WTC11 (cell line): Measurements from ENCODE around the gene ADAP1. TPM values are rescaled to one million over a fixed set of nuclear protein-coding genes. Genes with fewer than 3 reads are reported as not detected.

Experiments used
- ATAC-seq: fragments of 200-7000 bp; cut with Tn5 transposase; 2 replicates; pipeline ENCODE4 v1.10.0; 2021; ENCODE audit warnings: mild to moderate bottlenecking, moderate library complexity
- CTCF ChIA-PET: fragments of 300-600 bp; sonication (Branson Sonifier 250); formaldehyde crosslinking; loops from one replicate; lab custom pipeline; 2021; ENCODE audit warnings: antibody characterized with exemption; lab: Charles Lee
- POLR2A ChIA-PET: fragments of 350-600 bp; sonication (Branson Sonifier 250); formaldehyde crosslinking; loops from one replicate; lab custom pipeline; 2021; ENCODE audit warnings: antibody characterized with exemption; lab: Charles Lee
- DNase-seq: peaks from one replicate; pipeline ENCODE4 v3.0.0; 2021; ENCODE audit warnings: low spot score
- H3K27ac Mint-ChIP-seq: 2 replicates; pipeline ENCODE4 v1.8.0; 2021; ENCODE audit warnings: mixed read lengths
- H3K27me3 Mint-ChIP-seq: 2 replicates; pipeline ENCODE4 v1.8.0; 2021; ENCODE audit warnings: low read depth, mild to moderate bottlenecking, moderate library complexity, mixed read lengths
- H3K36me3 Mint-ChIP-seq: 2 replicates; pipeline ENCODE4 v1.8.0; 2021; ENCODE audit warnings: mixed read lengths
- H3K4me1 Mint-ChIP-seq: 2 replicates; pipeline ENCODE4 v1.8.0; 2022; ENCODE audit warnings: mixed read lengths
- H3K4me3 Mint-ChIP-seq: 2 replicates; pipeline ENCODE4 v1.8.0; 2021; ENCODE audit warnings: mild to moderate bottlenecking, moderate library complexity, mixed read lengths
- H3K9me3 Mint-ChIP-seq: 2 replicates; pipeline ENCODE4 v1.8.0; 2021; ENCODE audit warnings: mixed read lengths
- AFF4 ChIP-seq: sonication (generic); formaldehyde crosslinking; IDR thresholded peaks from 2 replicates; pipeline ENCODE4 v1.8.1; 2023; ENCODE audit warnings: mild to moderate bottlenecking, missing genetic modification reagents, borderline replicate concordance
- ARID4B ChIP-seq: sonication (generic); formaldehyde crosslinking; IDR thresholded peaks from 2 replicates; pipeline ENCODE4 v1.8.0; 2023; ENCODE audit warnings: missing genetic modification reagents, mild to moderate bottlenecking, borderline replicate concordance
- ATF2 ChIP-seq: sonication (generic); formaldehyde crosslinking; IDR thresholded peaks from 2 replicates; pipeline ENCODE4 v1.8.1; 2022; ENCODE audit warnings: low read depth, missing genetic modification reagents, borderline replicate concordance
- CBFB ChIP-seq: sonication (generic); formaldehyde crosslinking; IDR thresholded peaks from 2 replicates; pipeline ENCODE4 v1.8.1; 2022; ENCODE audit warnings: mild to moderate bottlenecking, low read depth, missing genetic modification reagents
- JAZF1 ChIP-seq: fragments of 250-450 bp; sonication (Bioruptor Pico); IDR thresholded peaks from 2 replicates; pipeline ENCODE4 v1.9.0; 2021; ENCODE audit warnings: moderate library complexity, mild to moderate bottlenecking, inconsistent platforms
- NR2C2 ChIP-seq: sonication (generic); formaldehyde crosslinking; IDR thresholded peaks from 2 replicates; pipeline ENCODE4 v1.8.0; 2022; ENCODE audit warnings: mild to moderate bottlenecking, missing genetic modification reagents
- ZMAT4 ChIP-seq: fragments of 250-450 bp; sonication (Bioruptor Pico); IDR thresholded peaks from 2 replicates; pipeline ENCODE4 v1.9.0; 2021; ENCODE audit warnings: mild to moderate bottlenecking
- ZNF121 ChIP-seq: sonication (generic); formaldehyde crosslinking; IDR thresholded peaks from 2 replicates; pipeline ENCODE4 v1.8.0; 2023; ENCODE audit warnings: missing genetic modification reagents
- ZNF138 ChIP-seq: sonication (generic); formaldehyde crosslinking; conservative IDR thresholded peaks from 2 replicates; pipeline ENCODE4 v1.8.1; 2022; ENCODE audit warnings: mild to moderate bottlenecking, moderate library complexity, missing genetic modification reagents
- ZNF317 ChIP-seq: sonication (generic); formaldehyde crosslinking; IDR thresholded peaks from 2 replicates; pipeline ENCODE4 v1.8.1; 2023; ENCODE audit warnings: low read depth, mild to moderate bottlenecking, moderate library complexity, missing genetic modification reagents, borderline replicate concordance
- ZNF423 ChIP-seq: fragments of 250-450 bp; sonication (Bioruptor Pico); IDR thresholded peaks from 2 replicates; pipeline ENCODE4 v2.1.2; 2022; ENCODE audit warnings: mild to moderate bottlenecking, moderate library complexity
- ZNF512 ChIP-seq: sonication (generic); formaldehyde crosslinking; IDR thresholded peaks from 2 replicates; pipeline ENCODE4 v1.8.1; 2022; ENCODE audit warnings: missing genetic modification reagents, borderline replicate concordance
- total RNA-seq: library from RNA; stranded (reverse); gene quantifications from 3 replicates; pipeline ENCODE4 v1.2.3, GENCODE V29; 2021

Gene ADAP1
- total RNA-seq, 1 experiment from 2014 or later: 4.3 TPM

- TF ChIP-seq ARID4B (CRISPR knock-in tag) (no peak), AFF4 (CRISPR knock-in tag) (no peak), CBFB (CRISPR knock-in tag) (no peak), NR2C2 (no peak)
These were observed 22.4 kb upstream of the ADAP1 start (continued) for GRCh38 chr7:976901-977325.

- no peak for TF ChIP-seq ZNF317 (CRISPR knock-in tag)
- TF ChIP-seq JAZF1 (CRISPR knock-in tag): no peak
- TF ChIP-seq ZNF423: 0 out of 2 replicates have a peak, but pooled peaks have one; percentile 30
- 0 out of 2 replicates have a peak, but pooled peaks have one; percentile 5 for TF ChIP-seq ZNF138
- ATAC-seq: no peak
- H3K4me1 Mint-ChIP-seq: peaks cover 5% of the 10 kb centered on the region
- peak overlapping the region; percentile 86 for H3K4me3 Mint-ChIP-seq
- POLR2A ChIA-PET: interaction anchor here (0.6 to 1.2 kb wide), 3 partner anchors 9 to 252 kb away, joined by 3 to 5 read pairs (median 3); no protein-coding TSS in a partner anchor
- CTCF ChIA-PET: interaction anchor here (0.7 to 4.4 kb wide), 14 partner anchors 9 to 208 kb away, joined by 3 to 43 read pairs (median 5); a partner anchor contains a TSS
- peaks cover 22% of the 10 kb centered on the region for H3K36me3 Mint-ChIP-seq
- DNase-seq: no peak
- peaks cover 2% of the 10 kb centered on the region; the same call in 1 of the 2 replicates for H3K27me3 Mint-ChIP-seq
- no peak overlapping the region for H3K27ac Mint-ChIP-seq
- H3K9me3 Mint-ChIP-seq: no peaks in the 10 kb centered on the region
These were observed 21.4 kb upstream of the ADAP1 start for GRCh38 chr7:975702-976473.

- Mint-ChIP-seq H3K4me3 (peak within 1 kb of the TSS; percentile 86), H3K27ac (peak within 1 kb of the TSS; percentile 49), H3K9me3 (no peaks in the 10 kb centered on the region), H3K27me3 (peaks cover 2% of the 10 kb centered on the region; the same call in 1 of the 2 replicates), H3K4me1 (peaks cover 3% of the 10 kb centered on the region; the same call in 1 of the 2 replicates), H3K36me3 (peaks cover 24% of the 10 kb centered on the region)
- DNase-seq: peak; percentile 89
- ATAC-seq: peak; percentile 84
- POLR2A ChIA-PET: interaction anchor here (0.6 to 1.2 kb wide), 4 partner anchors 10 to 253 kb away, joined by 3 to 5 read pairs (median 3); no protein-coding TSS in a partner anchor
- CTCF ChIA-PET: interaction anchor here (0.7 to 4.4 kb wide), 14 partner anchors 8 to 208 kb away, joined by 3 to 43 read pairs (median 5); a partner anchor contains a TSS
- TF ChIP-seq ZNF512 (CRISPR knock-in tag) (no peak), JAZF1 (CRISPR knock-in tag) (no peak), ZNF121 (no peak), ATF2 (CRISPR knock-in tag) (no peak), ZMAT4 (no peak)
These were observed 20.6 kb upstream of the ADAP1 start, which contains the start of gene COX19 for GRCh38 chr7:974820-975681. Gene COX19, minus strand, starts transcription at chr7:975549. Its CDS starts 40 bp downstream, at chr7:975509.
